Breast epithelium (tissue), 3 donors: ENCODE data around the gene PRDM2.

ENCODE experiments used
- CTCF ChIP-seq, 3 donors: fragments of 450-650 bp; IDR thresholded peaks; one replicate each; pipeline ENCODE4 v1.5.1; 2016 to 2017; ENCODE audit warnings: antibody characterized with exemption in 3 of 3, mild to moderate bottlenecking in 3 of 3, moderate library complexity in 3 of 3
- POLR2A ChIP-seq: fragments of 450-650 bp; IDR thresholded peaks from one replicate; pipeline ENCODE4 v1.6.1; 2016; ENCODE audit warnings: antibody characterized with exemption, mild to moderate bottlenecking, moderate library complexity
- POLR2AphosphoS5 ChIP-seq, 3 donors: sonication (generic); formaldehyde crosslinking; IDR thresholded peaks; one replicate each; pipeline ENCODE4 v1.6.1; 2017; ENCODE audit warnings: antibody characterized with exemption in 3 of 3

DNA sequence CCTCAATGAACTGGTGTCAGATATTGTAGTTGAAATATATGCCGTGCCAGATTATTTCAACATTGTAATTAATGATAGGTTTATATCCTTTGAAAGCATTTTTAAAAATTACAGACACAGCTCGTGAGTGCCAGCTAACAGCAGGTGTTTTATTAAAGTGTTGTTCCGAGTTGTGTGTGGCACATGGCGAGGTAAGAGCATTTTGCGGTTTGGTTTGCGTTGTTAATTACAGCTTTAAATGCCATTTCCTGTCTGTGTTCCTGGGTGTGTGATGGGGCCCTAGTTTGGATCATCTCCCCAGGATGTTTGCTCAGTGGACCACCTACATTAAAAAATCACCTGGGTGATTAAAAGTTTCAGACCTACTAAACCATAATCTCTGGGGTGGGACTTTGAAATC lies 97.4 kb downstream of the PRDM2 start:
- TF ChIP-seq CTCF (IDR thresholded peaks at IDR 0.05) (no peak), POLR2AphosphoS5 (IDR thresholded peaks at IDR 0.05) (no peak), POLR2A (no peak)
